Thoracic aorta (tissue), 2 donors: ENCODE data around the gene TBC1D10B. TPM values are rescaled to one million over a fixed set of nuclear protein-coding genes. Genes with fewer than 3 reads are reported as not detected.

Experiments used
- ATAC-seq: fragments of 150-250 bp; one replicate; pipeline ENCODE4 v1.8.0; 2017; ENCODE audit warnings: low read depth; ENCODE audit not compliant: insufficient number of reproducible peaks, low FRiP score
- DNase-seq: peaks from one replicate; pipeline ENCODE4 v3.0.0-alpha.2; 2020; ENCODE audit warnings: low spot score
- H3K27ac ChIP-seq, 2 donors: fragments of 200-600 bp; sonication (generic); 1 replicate in 1 of 2; 2 replicates in 1 of 2; pipeline ENCODE4 v1.5.1; 2016; ENCODE audit warnings: mild to moderate bottlenecking in 2 of 2, moderate library complexity in 2 of 2
- H3K27me3 ChIP-seq: fragments of 200-600 bp; sonication (generic); replicated peaks from 2 replicates; pipeline ENCODE4 v1.6.0; 2016; ENCODE audit warnings: mild to moderate bottlenecking; ENCODE audit not compliant: insufficient read depth
- H3K36me3 ChIP-seq: fragments of 200-600 bp; sonication (generic); one replicate; pipeline ENCODE4 v1.5.1; 2016
- H3K4me1 ChIP-seq, 2 donors: fragments of 200-600 bp; sonication (generic); 1 replicate in 1 of 2; 2 replicates in 1 of 2; pipeline versions ENCODE4 v1.5.1 to v1.6.0; 2016; ENCODE audit warnings: low read depth in 2 of 2, mild to moderate bottlenecking in 1 of 2; ENCODE audit not compliant: control insufficient read depth in 1 of 2
- H3K4me3 ChIP-seq: fragments of 200-600 bp; sonication (generic); 2 replicates; pipeline ENCODE4 v1.5.1; 2016; ENCODE audit warnings: mild to moderate bottlenecking
- H3K9me3 ChIP-seq: fragments of 200-600 bp; sonication (generic); 2 replicates; pipeline ENCODE4 v1.5.1; 2016
- total RNA-seq, 2 donors: library from RNA; depleted of rRNA; stranded (reverse); fragments of >200 nt; gene quantifications; one replicate each; pipeline versions ENCODE4 v1.1.0 to v1.2.3, GENCODE V29; 2016
- TF ChIP-seq, protein P1 (sequence below): fragments of 200-600 bp; sonication (generic); IDR thresholded peaks from one replicate; pipeline ENCODE4 v1.5.1; 2019; ENCODE audit warnings: antibody characterized with exemption

TBC1D10B gene
- total RNA-seq, 2 donors from 2014 or later, result 34.5 TPM

DNA sequence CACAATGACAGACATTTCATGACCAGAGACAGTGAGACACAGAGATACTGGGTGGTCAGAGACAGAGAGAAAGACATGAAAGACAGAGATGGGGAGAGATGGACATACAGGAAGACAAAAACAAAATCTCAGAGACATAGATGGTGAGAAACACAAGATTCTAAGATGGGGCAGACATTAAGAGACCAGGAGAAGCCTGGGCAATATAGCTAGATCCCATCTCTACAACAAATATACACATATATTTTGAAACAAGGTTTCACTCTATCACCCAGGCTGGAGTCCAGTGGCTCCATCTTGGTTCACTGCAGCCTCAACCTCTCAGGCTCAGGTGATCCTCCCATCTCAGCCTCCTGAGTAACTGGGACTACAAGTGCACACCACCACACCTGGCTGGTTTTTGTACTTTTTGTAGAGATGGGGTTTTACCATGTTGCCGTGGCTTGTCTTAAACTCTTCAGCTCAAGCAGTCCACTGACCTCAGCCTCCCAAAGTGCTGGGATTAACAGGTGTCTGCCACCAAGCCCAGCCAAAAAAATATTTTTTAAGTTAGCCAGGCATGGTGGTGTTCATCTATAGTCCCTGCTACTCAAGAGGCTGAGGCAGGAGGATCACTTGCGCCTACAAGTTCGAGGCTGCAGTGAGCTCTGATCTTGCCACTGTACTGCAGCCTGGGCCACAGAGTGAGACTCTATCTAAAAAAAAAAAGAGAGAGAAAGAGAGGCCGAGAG is 9.9 kb upstream of the TBC1D10B start:
- peaks cover 7 to 19% of the 10 kb centered on the region in 2 donors for H3K4me1 ChIP-seq
- ATAC-seq, result no peak

DNA sequence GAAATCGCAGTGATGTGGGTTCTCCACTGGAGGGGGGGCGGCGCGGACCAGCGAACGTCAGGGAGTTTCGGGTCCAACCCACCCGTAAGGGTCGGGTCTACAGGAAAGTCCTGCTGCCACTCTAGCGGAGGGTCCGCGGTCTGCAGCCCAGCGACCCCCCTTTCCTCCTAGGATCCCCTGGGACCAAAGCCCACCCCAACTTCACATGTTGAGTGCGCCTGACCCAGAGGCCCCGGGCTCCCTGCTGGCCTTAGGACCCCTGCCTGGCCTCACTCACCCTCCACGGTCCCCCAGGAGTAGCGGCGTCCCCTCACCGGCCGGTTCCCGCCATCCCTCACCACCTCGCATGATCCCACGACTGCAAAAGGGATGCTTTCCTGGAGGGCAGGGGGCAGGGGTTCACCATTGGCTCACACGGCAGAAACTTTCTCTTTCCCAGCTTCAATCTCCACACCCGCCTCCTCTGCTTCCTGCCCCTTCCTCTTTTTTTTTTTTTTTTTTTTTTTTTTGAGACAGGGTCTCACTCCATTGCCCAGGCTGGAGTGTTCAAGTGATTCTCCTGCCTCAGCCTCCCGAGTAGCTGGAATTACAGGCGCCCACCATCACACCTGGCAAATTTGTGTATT is 9.0 kb upstream of the TBC1D10B start:
- Histone ChIP-seq H3K4me3 (peak overlapping the region; percentile 96), H3K36me3 (no peaks in the 10 kb centered on the region), H3K27ac (peak overlapping the region; percentile 55 to 100), H3K9me3 (no peaks in the 10 kb centered on the region), H3K27me3 (no peaks in the 10 kb centered on the region), H3K4me1 (peaks cover 7 to 19% of the 10 kb centered on the region in 2 donors)
- TF ChIP-seq, protein P1, sequence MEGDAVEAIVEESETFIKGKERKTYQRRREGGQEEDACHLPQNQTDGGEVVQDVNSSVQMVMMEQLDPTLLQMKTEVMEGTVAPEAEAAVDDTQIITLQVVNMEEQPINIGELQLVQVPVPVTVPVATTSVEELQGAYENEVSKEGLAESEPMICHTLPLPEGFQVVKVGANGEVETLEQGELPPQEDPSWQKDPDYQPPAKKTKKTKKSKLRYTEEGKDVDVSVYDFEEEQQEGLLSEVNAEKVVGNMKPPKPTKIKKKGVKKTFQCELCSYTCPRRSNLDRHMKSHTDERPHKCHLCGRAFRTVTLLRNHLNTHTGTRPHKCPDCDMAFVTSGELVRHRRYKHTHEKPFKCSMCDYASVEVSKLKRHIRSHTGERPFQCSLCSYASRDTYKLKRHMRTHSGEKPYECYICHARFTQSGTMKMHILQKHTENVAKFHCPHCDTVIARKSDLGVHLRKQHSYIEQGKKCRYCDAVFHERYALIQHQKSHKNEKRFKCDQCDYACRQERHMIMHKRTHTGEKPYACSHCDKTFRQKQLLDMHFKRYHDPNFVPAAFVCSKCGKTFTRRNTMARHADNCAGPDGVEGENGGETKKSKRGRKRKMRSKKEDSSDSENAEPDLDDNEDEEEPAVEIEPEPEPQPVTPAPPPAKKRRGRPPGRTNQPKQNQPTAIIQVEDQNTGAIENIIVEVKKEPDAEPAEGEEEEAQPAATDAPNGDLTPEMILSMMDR, result peak; percentile 12
- DNase-seq (no peak), ATAC-seq (no peak)

More for the DNA sequence above, 9.9 kb upstream of the TBC1D10B start:
- DNase-seq, result no peak
- TF ChIP-seq, protein P1, result no peak
- no peak overlapping the region for H3K4me3 ChIP-seq
- H3K9me3 ChIP-seq, result no peaks in the 10 kb centered on the region
- no peaks in the 10 kb centered on the region for H3K27me3 ChIP-seq
- H3K36me3 ChIP-seq, result no peaks in the 10 kb centered on the region
- H3K27ac ChIP-seq, result no peak overlapping the region

DNA sequence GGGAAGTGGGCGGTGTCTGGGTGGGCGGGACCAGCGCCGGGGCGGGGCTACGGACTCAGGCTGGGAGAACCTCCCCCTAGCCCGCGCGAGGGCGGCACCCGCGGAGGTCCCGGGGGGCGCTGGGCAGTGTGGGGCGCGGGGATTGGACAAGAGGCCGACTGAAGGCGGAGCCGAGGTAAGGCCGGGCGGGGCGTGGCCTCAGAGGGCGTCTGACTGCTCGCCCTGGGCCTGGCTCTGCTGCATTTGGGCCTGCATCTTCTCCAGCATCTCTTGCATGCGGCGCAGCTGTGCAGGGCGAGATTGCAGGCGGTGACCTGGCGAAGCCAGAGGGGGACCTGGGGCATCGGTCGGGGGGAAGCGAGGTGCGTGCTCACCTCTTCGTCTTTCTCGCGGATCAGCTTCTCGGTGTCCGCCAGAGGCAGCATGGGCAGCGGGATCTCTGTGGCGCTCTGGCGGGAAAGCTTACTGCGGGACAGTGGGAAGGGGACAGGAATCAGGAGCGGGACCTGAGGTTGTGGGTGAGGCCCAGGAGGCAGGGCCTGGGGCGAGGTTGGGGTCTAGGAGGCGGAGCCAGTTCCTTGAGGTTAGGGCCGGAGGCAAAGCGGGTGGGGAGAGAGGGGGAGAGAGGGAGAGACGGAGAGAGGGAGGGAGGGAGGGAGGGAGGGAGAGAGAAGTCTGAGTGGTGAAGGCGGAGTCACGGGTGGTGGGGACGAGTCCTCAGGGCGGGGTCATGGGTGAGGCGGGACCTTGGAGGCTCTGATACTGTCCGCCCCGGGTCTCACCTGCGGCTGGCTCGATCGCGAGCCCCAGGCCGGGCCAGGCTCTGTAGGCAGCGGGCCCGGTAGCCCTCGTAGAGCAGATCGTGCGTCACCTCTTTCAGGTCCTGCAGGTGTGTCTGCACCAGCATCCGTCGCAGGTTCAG is 8.2 kb upstream of the TBC1D10B start:
- Histone ChIP-seq H3K4me3 (peak overlapping the region; percentile 96), H3K27ac (peak overlapping the region; percentile 100), H3K27me3 (no peaks in the 10 kb centered on the region), H3K4me1 (peaks cover 7 to 19% of the 10 kb centered on the region in 2 donors), H3K36me3 (no peaks in the 10 kb centered on the region), H3K9me3 (no peaks in the 10 kb centered on the region)
- peak; percentile 87 for ATAC-seq
- DNase-seq, result peak; percentile 94
- TF ChIP-seq, protein P1, result no peak

DNA sequence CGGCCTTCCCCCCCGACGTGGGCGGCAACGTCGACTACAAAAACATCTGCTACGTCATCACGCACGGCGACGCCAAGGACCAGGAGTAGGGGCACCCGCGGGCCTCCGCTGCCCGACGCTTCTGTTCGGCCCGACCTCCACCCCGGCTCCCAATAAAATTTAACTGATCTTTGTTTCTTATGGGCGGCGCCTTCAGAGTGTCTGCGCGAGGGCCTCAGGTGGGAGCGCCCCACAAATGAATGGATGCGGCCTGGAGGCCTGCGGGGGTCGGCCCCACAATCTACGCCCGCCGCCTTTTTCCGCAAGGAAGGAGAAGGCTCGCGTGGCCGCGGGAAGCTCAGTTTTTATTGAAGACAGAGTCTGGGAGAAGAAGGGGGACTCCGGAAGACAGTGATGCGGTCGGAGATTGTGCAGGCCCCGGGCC is 7.5 kb upstream of the TBC1D10B start:
- H3K36me3 ChIP-seq, result no peaks in the 10 kb centered on the region
- ATAC-seq (peak; percentile 74), DNase-seq (peak; percentile 85)
- H3K9me3 ChIP-seq, result no peaks in the 10 kb centered on the region
- H3K4me3 ChIP-seq, result peak overlapping the region; percentile 96
- TF ChIP-seq, protein P1, result no peak
- H3K27me3 ChIP-seq, result no peaks in the 10 kb centered on the region
- peaks cover 7 to 19% of the 10 kb centered on the region in 2 donors for H3K4me1 ChIP-seq
- peak overlapping the region; percentile 100 for H3K27ac ChIP-seq
